NCI-H748 treated with DMSO at 0.1 percent for 48 hours (cell line): Measurements from ENCODE around the gene CARD11.
"Not testable (repeated sequence)": the region's sequence is repeated elsewhere in the genome, so short reads cannot be mapped to it uniquely, and the experiment has no call there.

ENCODE experiments used
- DNase-seq: peaks from one replicate; lab custom pipeline; 2025; lab: John Stamatoyannopoulos, UW

CARD11 gene

GRCh38 chr7:2924866-2925840, 118.5 kb downstream of the CARD11 start:
- DNase-seq = no peak

GRCh38 chr7:2923886-2924574, 119.6 kb downstream of the CARD11 start:
- DNase-seq = no peak

GRCh38 chr7:2923291-2923781, 120.3 kb downstream of the CARD11 start:
- no peak for DNase-seq

- no peak for DNase-seq
Measured at GRCh38 chr7:2922866-2923265, 120.8 kb downstream of the CARD11 start.

- no peak for DNase-seq
Measured at GRCh38 chr7:2922348-2922691, 121.3 kb downstream of the CARD11 start.

GRCh38 chr7:2921653-2922347, 121.9 kb downstream of the CARD11 start:
- no peak for DNase-seq

GRCh38 chr7:2920956-2921652, 122.6 kb downstream of the CARD11 start:
- DNase-seq = no peak

GRCh38 chr7:2920480-2920879, 123.2 kb downstream of the CARD11 start:
- not testable (repeated sequence) for DNase-seq

GRCh38 chr7:2920041-2920440, 123.6 kb downstream of the CARD11 start:
- DNase-seq = no peak

GRCh38 chr7:2919256-2919655, 124.4 kb downstream of the CARD11 start:
- DNase-seq = no peak

GRCh38 chr7:2918406-2918805, 125.3 kb downstream of the CARD11 start:
- no peak for DNase-seq

- DNase-seq = no peak
Measured at GRCh38 chr7:2915023-2915422, 128.6 kb downstream of the CARD11 start.

GRCh38 chr7:2913760-2914387, 129.8 kb downstream of the CARD11 start:
- DNase-seq = no peak

GRCh38 chr7:2912684-2913439, 130.8 kb downstream of the CARD11 start:
- DNase-seq = no peak

GRCh38 chr7:2911466-2911865, 132.2 kb downstream of the CARD11 start:
- DNase-seq = no peak

- no peak for DNase-seq
Measured at GRCh38 chr7:2909471-2910039, 134.1 kb downstream of the CARD11 start.

GRCh38 chr7:2909043-2909442, 134.6 kb downstream of the CARD11 start:
- DNase-seq = no peak

- no peak for DNase-seq
Measured at GRCh38 chr7:2908103-2908683, 135.5 kb downstream of the CARD11 start.

GRCh38 chr7:2906197-2906931, 137.3 kb downstream of the CARD11 start:
- DNase-seq = no peak
